Naive thymus-derived CD4-positive, alpha-beta T cell (primary cell): ENCODE measurements around the gene PKP1. TPM values are rescaled to one million over a fixed set of nuclear protein-coding genes. Genes with fewer than 3 reads are reported as not detected.

Source experiments
- ATAC-seq: fragments of 150-1000 bp; cut with Tn5 transposase; 2 replicates; pipeline ENCODE4 v1.10.0; 2021; ENCODE audit warnings: mild to moderate bottlenecking, moderate library complexity
- CTCF ChIA-PET: fragments of 350-600 bp; sonication (Branson Sonifier 250); formaldehyde crosslinking; loops from one replicate; lab custom pipeline; 2021; ENCODE audit warnings: antibody characterized with exemption; lab: Charles Lee
- POLR2A ChIA-PET: fragments of 350-600 bp; sonication (Branson Sonifier 250); formaldehyde crosslinking; loops from one replicate; lab custom pipeline; 2021; ENCODE audit warnings: antibody characterized with exemption, inconsistent platforms; lab: Charles Lee
- DNase-seq, 9 donors: peaks; one replicate each; pipeline versions ENCODE4 v3.0.0 to v3.0.0-alpha.2; 2020 to 2022; ENCODE audit warnings: mixed read lengths in 1 of 9
- H3K27ac ChIP-seq: one replicate; pipeline ENCODE4 v1.7.0; 2013; ENCODE audit warnings: mild to moderate bottlenecking, low read depth, low read length, moderate library complexity
- H3K27me3 ChIP-seq, 2 donors: one replicate each; pipeline ENCODE4 v1.7.0; 2013; ENCODE audit warnings: low read length in 2 of 2, mild to moderate bottlenecking in 2 of 2, moderate library complexity in 2 of 2; ENCODE audit not compliant: control insufficient read depth in 2 of 2, insufficient read depth in 2 of 2
- H3K36me3 ChIP-seq, 3 experiments: 1 replicate in 2 of 3; 2 replicates in 1 of 3; pipeline ENCODE4 v1.7.0; 2013; ENCODE audit warnings: low read length in 3 of 3, mild to moderate bottlenecking in 3 of 3, moderate library complexity in 1 of 3; ENCODE audit not compliant: insufficient read depth in 3 of 3, control insufficient read depth in 2 of 3
- H3K4me1 ChIP-seq, 2 donors: one replicate each; pipeline ENCODE4 v1.7.0; 2013; ENCODE audit warnings: low read length in 2 of 2, mild to moderate bottlenecking in 2 of 2, moderate library complexity in 1 of 2; ENCODE audit not compliant: control insufficient read depth in 2 of 2, insufficient read depth in 2 of 2
- H3K4me3 ChIP-seq: 2 replicates; pipeline ENCODE4 v1.7.0; 2013; ENCODE audit warnings: mild to moderate bottlenecking, low read length
- H3K9me3 ChIP-seq, 3 experiments: 1 replicate in 2 of 3; 2 replicates in 1 of 3; pipeline ENCODE4 v1.7.0; 2013; ENCODE audit warnings: low read length in 3 of 3; ENCODE audit not compliant: control insufficient read depth in 2 of 3
- H3K27ac Mint-ChIP-seq, 9 donors: one replicate each; pipeline ENCODE4 v1.8.0; 2020 to 2022; ENCODE audit warnings: mixed read lengths in 9 of 9, mild to moderate bottlenecking in 8 of 9, moderate library complexity in 5 of 9, inconsistent platforms in 2 of 9
- H3K27me3 Mint-ChIP-seq, 5 donors: one replicate each; pipeline ENCODE4 v1.8.0; 2021 to 2022; ENCODE audit warnings: mixed read lengths in 5 of 5, mild to moderate bottlenecking in 1 of 5
- H3K36me3 Mint-ChIP-seq, 5 donors: one replicate each; pipeline ENCODE4 v1.8.0; 2020 to 2022; ENCODE audit warnings: mixed read lengths in 5 of 5, mild to moderate bottlenecking in 3 of 5, inconsistent platforms in 1 of 5
- H3K4me1 Mint-ChIP-seq, 7 donors: one replicate each; pipeline ENCODE4 v1.8.0; 2020 to 2022; ENCODE audit warnings: mixed read lengths in 7 of 7, mild to moderate bottlenecking in 3 of 7, inconsistent platforms in 1 of 7
- H3K4me3 Mint-ChIP-seq, 10 donors: one replicate each; pipeline ENCODE4 v1.8.0; 2020 to 2022; ENCODE audit warnings: mild to moderate bottlenecking in 10 of 10, mixed read lengths in 10 of 10, moderate library complexity in 6 of 10, inconsistent platforms in 2 of 10
- H3K9me3 Mint-ChIP-seq, 11 donors: one replicate each; pipeline ENCODE4 v1.8.0; 2020 to 2022; ENCODE audit warnings: mixed read lengths in 11 of 11, mild to moderate bottlenecking in 4 of 11, inconsistent platforms in 1 of 11, moderate library complexity in 1 of 11
- intact Hi-C, 2 donors: fragments of 100-400 bp; cut with micrococcal nuclease; formaldehyde crosslinking; loops; one replicate each; pipeline ENCODE4 v1.15.1; 2023
- polyA plus RNA-seq, 2 donors: library from polyadenylated mRNA; unstranded; fragments of 300-500 nt; fragmentation: Illumina TruSeq; gene quantifications; one replicate each; pipeline ENCODE4 v1.2.3, GENCODE V29; 2021
- total RNA-seq, 6 experiments: library from RNA in 5 of 6; stranded (reverse) in 5 of 6; gene quantifications; 1 replicate in 5 of 6; 2 replicates in 1 of 6; pipeline ENCODE4 v1.2.3 and lab custom pipeline; 2021 to 2026

The PKP1 gene
- total and polyA plus RNA-seq, 7 experiments from 2014 or later: not detected

GRCh38 chr1:201324821-201325677 lies 41.7 kb downstream of the PKP1 start:
- ChIA-PET CTCF (no interaction called here), POLR2A (no interaction called here)
- Mint-ChIP-seq H3K27me3 (no peaks in the 10 kb centered on the region), H3K36me3 (no peaks in the 10 kb centered on the region), H3K27ac (no peak overlapping the region), H3K9me3 (no peaks in the 10 kb centered on the region), H3K4me1 (peaks cover 0 to 2% (median 0%) of the 10 kb centered on the region in 7 donors), H3K4me3 (no peak overlapping the region)
- H3K36me3 ChIP-seq: no peaks in the 10 kb centered on the region
- H3K27ac ChIP-seq: no peak overlapping the region
- H3K4me1 ChIP-seq: no peaks in the 10 kb centered on the region
- DNase-seq: no peak
- intact Hi-C loops: no loop called here
- ATAC-seq: no peak
- no peak overlapping the region for H3K4me3 ChIP-seq
- H3K9me3 ChIP-seq: no peaks in the 10 kb centered on the region
- no peaks in the 10 kb centered on the region for H3K27me3 ChIP-seq

- H3K27ac ChIP-seq: no peak overlapping the region
- ATAC-seq (no peak), DNase-seq (no peak)
- no peaks in the 10 kb centered on the region for H3K9me3 Mint-ChIP-seq
- H3K27me3 Mint-ChIP-seq: no peaks in the 10 kb centered on the region
- H3K4me1 Mint-ChIP-seq: peaks cover 0 to 2% (median 0%) of the 10 kb centered on the region in 7 donors
- no peaks in the 10 kb centered on the region for H3K36me3 ChIP-seq
- intact Hi-C loops: no loop called here
- H3K4me3 Mint-ChIP-seq: no peak overlapping the region
- no peaks in the 10 kb centered on the region for H3K36me3 Mint-ChIP-seq
- H3K4me1 ChIP-seq: no peaks in the 10 kb centered on the region
- CTCF ChIA-PET: no interaction called here
- H3K9me3 ChIP-seq: no peaks in the 10 kb centered on the region
- no peaks in the 10 kb centered on the region for H3K27me3 ChIP-seq
- no peak overlapping the region for H3K27ac Mint-ChIP-seq
- POLR2A ChIA-PET: no interaction called here
- no peak overlapping the region for H3K4me3 ChIP-seq
Observed at GRCh38 chr1:201325678-201326060, 42.4 kb downstream of the PKP1 start.

GRCh38 chr1:201326710-201327109 lies 43.4 kb downstream of the PKP1 start:
- Mint-ChIP-seq H3K9me3 (no peaks in the 10 kb centered on the region), H3K4me3 (no peak overlapping the region), H3K27me3 (no peaks in the 10 kb centered on the region), H3K36me3 (no peaks in the 10 kb centered on the region), H3K4me1 (peaks cover 0 to 2% (median 0%) of the 10 kb centered on the region in 7 donors), H3K27ac (no peak overlapping the region)
- H3K36me3 ChIP-seq: no peaks in the 10 kb centered on the region
- CTCF ChIA-PET: no interaction called here
- H3K9me3 ChIP-seq: no peaks in the 10 kb centered on the region
- no peaks in the 10 kb centered on the region for H3K27me3 ChIP-seq
- ATAC-seq: no peak
- intact Hi-C loops: no loop called here
- no peaks in the 10 kb centered on the region for H3K4me1 ChIP-seq
- no peak for DNase-seq
- no peak overlapping the region for H3K27ac ChIP-seq
- POLR2A ChIA-PET: no interaction called here
- H3K4me3 ChIP-seq: no peak overlapping the region

- Histone ChIP-seq H3K36me3 (no peaks in the 10 kb centered on the region), H3K27me3 (no peaks in the 10 kb centered on the region), H3K4me1 (no peaks in the 10 kb centered on the region), H3K4me3 (no peak overlapping the region), H3K9me3 (no peaks in the 10 kb centered on the region), H3K27ac (no peak overlapping the region)
- no peaks in the 10 kb centered on the region for H3K27me3 Mint-ChIP-seq
- intact Hi-C loops: no loop called here
- H3K4me3 Mint-ChIP-seq: no peak overlapping the region
- no peaks in the 10 kb centered on the region for H3K9me3 Mint-ChIP-seq
- no peaks in the 10 kb centered on the region for H3K36me3 Mint-ChIP-seq
- no peak overlapping the region for H3K27ac Mint-ChIP-seq
- peaks cover 0 to 2% (median 0%) of the 10 kb centered on the region in 7 donors for H3K4me1 Mint-ChIP-seq
- ATAC-seq (no peak), DNase-seq (no peak)
- ChIA-PET CTCF (no interaction called here), POLR2A (no interaction called here)
Observed at GRCh38 chr1:201327687-201328240, 44.5 kb downstream of the PKP1 start.

DNA sequence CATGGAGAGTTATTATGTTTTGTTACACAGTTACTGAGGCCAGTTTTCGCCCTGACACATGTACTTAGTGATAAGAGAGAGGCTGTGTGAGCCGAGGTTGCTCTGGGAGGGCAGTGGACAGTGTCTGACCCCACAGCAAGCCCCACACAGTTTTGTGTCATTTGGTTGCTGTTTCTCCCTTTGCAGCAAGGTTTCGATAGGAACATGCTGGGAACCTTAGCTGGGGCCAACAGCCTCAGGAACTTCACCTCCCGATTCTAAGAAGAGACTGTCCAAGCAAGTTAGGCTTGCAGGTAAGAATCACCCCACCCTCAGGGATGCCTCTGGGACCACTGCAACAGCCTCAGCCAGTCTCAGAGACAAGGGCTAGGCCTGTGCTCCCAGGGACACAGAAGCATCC lies 45.3 kb downstream of the PKP1 start:
- H3K27ac ChIP-seq: no peak overlapping the region
- H3K27me3 Mint-ChIP-seq: no peaks in the 10 kb centered on the region

GRCh38 chr1:201329286-201329685 lies 46.0 kb downstream of the PKP1 start:
- Histone ChIP-seq H3K9me3 (no peaks in the 10 kb centered on the region), H3K27me3 (no peaks in the 10 kb centered on the region), H3K4me3 (no peak overlapping the region), H3K27ac (no peak overlapping the region), H3K4me1 (no peaks in the 10 kb centered on the region), H3K36me3 (no peaks in the 10 kb centered on the region)
- H3K4me3 Mint-ChIP-seq: no peak overlapping the region
- H3K27ac Mint-ChIP-seq: no peak overlapping the region
- POLR2A ChIA-PET: no interaction called here
- peaks cover 0 to 2% (median 0%) of the 10 kb centered on the region in 7 donors for H3K4me1 Mint-ChIP-seq
- no peaks in the 10 kb centered on the region for H3K9me3 Mint-ChIP-seq
- no peaks in the 10 kb centered on the region for H3K27me3 Mint-ChIP-seq
- CTCF ChIA-PET: no interaction called here
- DNase-seq: no peak
- ATAC-seq: no peak
- no peaks in the 10 kb centered on the region for H3K36me3 Mint-ChIP-seq
- intact Hi-C loops: no loop called here

More for the DNA sequence above, 45.3 kb downstream of the PKP1 start:
- H3K27me3 ChIP-seq: no peaks in the 10 kb centered on the region
- H3K4me3 Mint-ChIP-seq: no peak overlapping the region
- intact Hi-C loops: no loop called here
- no peak for ATAC-seq
- no peak for DNase-seq
- H3K4me1 ChIP-seq: no peaks in the 10 kb centered on the region
- no peak overlapping the region for H3K27ac Mint-ChIP-seq
- H3K9me3 ChIP-seq: no peaks in the 10 kb centered on the region
- H3K4me3 ChIP-seq: no peak overlapping the region
- no peaks in the 10 kb centered on the region for H3K36me3 Mint-ChIP-seq
- peaks cover 0 to 2% (median 0%) of the 10 kb centered on the region in 7 donors for H3K4me1 Mint-ChIP-seq
- no peaks in the 10 kb centered on the region for H3K9me3 Mint-ChIP-seq
- H3K36me3 ChIP-seq: no peaks in the 10 kb centered on the region
- CTCF ChIA-PET: no interaction called here
- POLR2A ChIA-PET: no interaction called here

- no peak for ATAC-seq
- Histone ChIP-seq H3K27ac (no peak overlapping the region), H3K9me3 (no peaks in the 10 kb centered on the region), H3K4me3 (no peak overlapping the region), H3K27me3 (no peaks in the 10 kb centered on the region), H3K36me3 (no peaks in the 10 kb centered on the region), H3K4me1 (no peaks in the 10 kb centered on the region)
- Mint-ChIP-seq H3K36me3 (no peaks in the 10 kb centered on the region), H3K4me1 (peaks cover 0 to 2% (median 0%) of the 10 kb centered on the region in 7 donors), H3K4me3 (no peak overlapping the region), H3K27ac (no peak overlapping the region), H3K27me3 (no peaks in the 10 kb centered on the region), H3K9me3 (no peaks in the 10 kb centered on the region)
- intact Hi-C loops: no loop called here
- CTCF ChIA-PET: no interaction called here
- POLR2A ChIA-PET: interaction anchor here (0.7 kb wide), 1 partner anchor 883 kb away, joined by 3 read pairs; no protein-coding TSS in a partner anchor
- no peak for DNase-seq
Observed at GRCh38 chr1:201329801-201330200, 46.5 kb downstream of the PKP1 start.
